Smooth muscle cell of the brain vasculature (primary cell): ENCODE measurements around the gene OR11L1.

Experiments
- DNase-seq: peaks from one replicate; pipeline ENCODE4 v3.0.0-alpha.2; 2012; ENCODE audit warnings: low read depth, low spot score

Gene OR11L1

GRCh38 chr1:247841796-247842195 is at the start of gene OR11L1:
Gene OR11L1, minus strand, starts transcription at chr1:247841896. Its CDS starts 0 bp downstream, at chr1:247841896.
- no peak for DNase-seq

- no peak for DNase-seq
Measured at GRCh38 chr1:247884797-247885413, 43.2 kb upstream of the OR11L1 start.

GRCh38 chr1:247883346-247883745 is 41.6 kb upstream of the OR11L1 start:
- no peak for DNase-seq

- no peak for DNase-seq
Measured at GRCh38 chr1:247865416-247865815, 23.7 kb upstream of the OR11L1 start.

- no peak for DNase-seq
Measured at GRCh38 chr1:247864644-247865043, 22.9 kb upstream of the OR11L1 start.

- no peak for DNase-seq
Measured at GRCh38 chr1:247862756-247863155, 21.1 kb upstream of the OR11L1 start.

- DNase-seq, result no peak
Measured at GRCh38 chr1:247857985-247858619, 16.4 kb upstream of the OR11L1 start.

GRCh38 chr1:247857069-247857984 is 15.6 kb upstream of the OR11L1 start, which contains the start of gene TRIM58:
Gene TRIM58, plus strand, starts transcription at chr1:247857187. Its CDS starts 60 bp downstream, at chr1:247857247.
- no peak for DNase-seq

- DNase-seq, result no peak
Measured at GRCh38 chr1:247855911-247856310, 14.2 kb upstream of the OR11L1 start.

GRCh38 chr1:247854899-247855545 is 13.3 kb upstream of the OR11L1 start:
- no peak for DNase-seq

GRCh38 chr1:247849616-247850015 is 7.9 kb upstream of the OR11L1 start:
- DNase-seq, result no peak

GRCh38 chr1:247848346-247848745 is 6.7 kb upstream of the OR11L1 start:
- no peak for DNase-seq

- no peak for DNase-seq
Measured at GRCh38 chr1:247845693-247846017, 4.0 kb upstream of the OR11L1 start.

GRCh38 chr1:247845011-247845692 is 3.5 kb upstream of the OR11L1 start:
- DNase-seq, result no peak

- DNase-seq, result no peak
Measured at GRCh38 chr1:247843411-247843810, 1.7 kb upstream of the OR11L1 start.

- DNase-seq, result no peak
Measured at GRCh38 chr1:247840818-247841217, 878 bp downstream of the OR11L1 start.

GRCh38 chr1:247833601-247834000 is 8.1 kb downstream of the OR11L1 start:
- DNase-seq, result no peak

GRCh38 chr1:247829656-247830055 is 12.0 kb downstream of the OR11L1 start:
- DNase-seq, result no peak

GRCh38 chr1:247825362-247825761 is 16.3 kb downstream of the OR11L1 start:
- no peak for DNase-seq

GRCh38 chr1:247824023-247824422 is 17.7 kb downstream of the OR11L1 start, which contains the start of gene OR14A16:
Gene OR14A16, minus strand, starts transcription at chr1:247824119. Its CDS starts 8,390 bp downstream, at chr1:247815729.
- no peak for DNase-seq

GRCh38 chr1:247822060-247822459 is 19.6 kb downstream of the OR11L1 start:
- DNase-seq, result no peak
